ENCODE results near the gene FUCA2. TPM values are rescaled to one million over a fixed set of nuclear protein-coding genes. Genes with fewer than 3 reads are reported as not detected.

Gene FUCA2
- total and polyA plus RNA-seq, 2 experiments from 2014 or later: 31.8 to 33.4 TPM

DNA sequence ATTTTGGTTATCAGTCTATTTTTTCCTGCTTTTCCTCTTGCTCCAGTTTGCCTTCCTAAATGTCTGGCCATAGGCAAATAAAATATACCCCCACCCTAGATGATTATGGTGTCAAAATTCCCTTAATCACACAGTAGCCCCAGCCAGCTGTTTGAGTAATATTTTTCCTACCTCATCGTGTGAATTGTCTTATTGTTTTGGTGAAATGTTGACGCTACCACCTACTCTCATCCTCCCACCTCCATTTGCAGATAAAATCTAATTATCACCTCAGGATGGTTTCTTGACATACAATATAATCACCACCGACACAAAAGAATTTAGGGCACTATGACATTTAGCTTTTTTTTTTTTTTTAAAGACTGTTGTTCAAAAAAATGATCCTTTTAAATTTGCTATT, 44.1 kb upstream of the FUCA2 start (continued):
- TF ChIP-seq, protein P1, sequence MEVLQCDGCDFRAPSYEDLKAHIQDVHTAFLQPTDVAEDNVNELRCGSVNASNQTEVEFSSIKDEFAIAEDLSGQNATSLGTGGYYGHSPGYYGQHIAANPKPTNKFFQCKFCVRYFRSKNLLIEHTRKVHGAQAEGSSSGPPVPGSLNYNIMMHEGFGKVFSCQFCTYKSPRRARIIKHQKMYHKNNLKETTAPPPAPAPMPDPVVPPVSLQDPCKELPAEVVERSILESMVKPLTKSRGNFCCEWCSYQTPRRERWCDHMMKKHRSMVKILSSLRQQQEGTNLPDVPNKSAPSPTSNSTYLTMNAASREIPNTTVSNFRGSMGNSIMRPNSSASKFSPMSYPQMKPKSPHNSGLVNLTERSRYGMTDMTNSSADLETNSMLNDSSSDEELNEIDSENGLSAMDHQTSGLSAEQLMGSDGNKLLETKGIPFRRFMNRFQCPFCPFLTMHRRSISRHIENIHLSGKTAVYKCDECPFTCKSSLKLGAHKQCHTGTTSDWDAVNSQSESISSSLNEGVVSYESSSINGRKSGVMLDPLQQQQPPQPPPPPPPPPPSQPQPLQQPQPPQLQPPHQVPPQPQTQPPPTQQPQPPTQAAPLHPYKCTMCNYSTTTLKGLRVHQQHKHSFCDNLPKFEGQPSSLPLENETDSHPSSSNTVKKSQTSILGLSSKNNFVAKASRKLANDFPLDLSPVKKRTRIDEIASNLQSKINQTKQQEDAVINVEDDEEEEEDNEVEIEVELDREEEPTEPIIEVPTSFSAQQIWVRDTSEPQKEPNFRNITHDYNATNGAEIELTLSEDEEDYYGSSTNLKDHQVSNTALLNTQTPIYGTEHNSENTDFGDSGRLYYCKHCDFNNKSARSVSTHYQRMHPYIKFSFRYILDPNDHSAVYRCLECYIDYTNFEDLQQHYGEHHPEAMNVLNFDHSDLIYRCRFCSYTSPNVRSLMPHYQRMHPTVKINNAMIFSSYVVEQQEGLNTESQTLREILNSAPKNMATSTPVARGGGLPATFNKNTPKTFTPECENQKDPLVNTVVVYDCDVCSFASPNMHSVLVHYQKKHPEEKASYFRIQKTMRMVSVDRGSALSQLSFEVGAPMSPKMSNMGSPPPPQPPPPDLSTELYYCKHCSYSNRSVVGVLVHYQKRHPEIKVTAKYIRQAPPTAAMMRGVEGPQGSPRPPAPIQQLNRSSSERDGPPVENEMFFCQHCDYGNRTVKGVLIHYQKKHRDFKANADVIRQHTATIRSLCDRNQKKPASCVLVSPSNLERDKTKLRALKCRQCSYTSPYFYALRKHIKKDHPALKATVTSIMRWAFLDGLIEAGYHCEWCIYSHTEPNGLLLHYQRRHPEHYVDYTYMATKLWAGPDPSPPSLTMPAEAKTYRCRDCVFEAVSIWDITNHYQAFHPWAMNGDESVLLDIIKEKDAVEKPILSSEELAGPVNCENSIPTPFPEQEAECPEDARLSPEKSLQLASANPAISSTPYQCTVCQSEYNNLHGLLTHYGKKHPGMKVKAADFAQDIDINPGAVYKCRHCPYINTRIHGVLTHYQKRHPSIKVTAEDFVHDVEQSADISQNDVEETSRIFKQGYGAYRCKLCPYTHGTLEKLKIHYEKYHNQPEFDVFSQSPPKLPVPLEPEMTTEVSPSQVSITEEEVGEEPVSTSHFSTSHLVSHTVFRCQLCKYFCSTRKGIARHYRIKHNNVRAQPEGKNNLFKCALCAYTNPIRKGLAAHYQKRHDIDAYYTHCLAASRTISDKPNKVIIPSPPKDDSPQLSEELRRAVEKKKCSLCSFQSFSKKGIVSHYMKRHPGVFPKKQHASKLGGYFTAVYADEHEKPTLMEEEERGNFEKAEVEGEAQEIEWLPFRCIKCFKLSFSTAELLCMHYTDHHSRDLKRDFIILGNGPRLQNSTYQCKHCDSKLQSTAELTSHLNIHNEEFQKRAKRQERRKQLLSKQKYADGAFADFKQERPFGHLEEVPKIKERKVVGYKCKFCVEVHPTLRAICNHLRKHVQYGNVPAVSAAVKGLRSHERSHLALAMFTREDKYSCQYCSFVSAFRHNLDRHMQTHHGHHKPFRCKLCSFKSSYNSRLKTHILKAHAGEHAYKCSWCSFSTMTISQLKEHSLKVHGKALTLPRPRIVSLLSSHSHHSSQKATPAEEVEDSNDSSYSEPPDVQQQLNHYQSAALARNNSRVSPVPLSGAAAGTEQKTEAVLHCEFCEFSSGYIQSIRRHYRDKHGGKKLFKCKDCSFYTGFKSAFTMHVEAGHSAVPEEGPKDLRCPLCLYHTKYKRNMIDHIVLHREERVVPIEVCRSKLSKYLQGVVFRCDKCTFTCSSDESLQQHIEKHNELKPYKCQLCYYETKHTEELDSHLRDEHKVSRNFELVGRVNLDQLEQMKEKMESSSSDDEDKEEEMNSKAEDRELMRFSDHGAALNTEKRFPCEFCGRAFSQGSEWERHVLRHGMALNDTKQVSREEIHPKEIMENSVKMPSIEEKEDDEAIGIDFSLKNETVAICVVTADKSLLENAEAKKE (CRISPR knock-in tag; IDR thresholded peaks at IDR 0.05): no peak
- TF ChIP-seq POLR2AphosphoS5 (IDR thresholded peaks at IDR 0.05; ENCODE audit: low read depth) (no peak), EZH2phosphoT487 (IDR thresholded peaks at IDR 0.05; ENCODE audit: unreplicated experiment) (no peak), NANOG (IDR thresholded peaks at IDR 0.05; ENCODE audit: borderline replicate concordance) (no peak), JUNB (IDR thresholded peaks at IDR 0.05; ENCODE audit: unreplicated experiment) (no peak)
- TF ChIP-seq, protein P2, sequence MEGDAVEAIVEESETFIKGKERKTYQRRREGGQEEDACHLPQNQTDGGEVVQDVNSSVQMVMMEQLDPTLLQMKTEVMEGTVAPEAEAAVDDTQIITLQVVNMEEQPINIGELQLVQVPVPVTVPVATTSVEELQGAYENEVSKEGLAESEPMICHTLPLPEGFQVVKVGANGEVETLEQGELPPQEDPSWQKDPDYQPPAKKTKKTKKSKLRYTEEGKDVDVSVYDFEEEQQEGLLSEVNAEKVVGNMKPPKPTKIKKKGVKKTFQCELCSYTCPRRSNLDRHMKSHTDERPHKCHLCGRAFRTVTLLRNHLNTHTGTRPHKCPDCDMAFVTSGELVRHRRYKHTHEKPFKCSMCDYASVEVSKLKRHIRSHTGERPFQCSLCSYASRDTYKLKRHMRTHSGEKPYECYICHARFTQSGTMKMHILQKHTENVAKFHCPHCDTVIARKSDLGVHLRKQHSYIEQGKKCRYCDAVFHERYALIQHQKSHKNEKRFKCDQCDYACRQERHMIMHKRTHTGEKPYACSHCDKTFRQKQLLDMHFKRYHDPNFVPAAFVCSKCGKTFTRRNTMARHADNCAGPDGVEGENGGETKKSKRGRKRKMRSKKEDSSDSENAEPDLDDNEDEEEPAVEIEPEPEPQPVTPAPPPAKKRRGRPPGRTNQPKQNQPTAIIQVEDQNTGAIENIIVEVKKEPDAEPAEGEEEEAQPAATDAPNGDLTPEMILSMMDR (conservative IDR thresholded peaks at IDR 0.05; ENCODE audit: low read depth in 2 of 2): no peak

GRCh38 chr6:143555071-143555492, 43.6 kb upstream of the FUCA2 start:
- Histone ChIP-seq H4K20me1 (replicated peaks; ENCODE audit: insufficient read depth) (no peaks in the 10 kb centered on the region), H3K4me3 (no peak overlapping the region), H3K4me2 (no peak overlapping the region), H3K9me2 (ENCODE audit: insufficient read depth) (no peaks in the 10 kb centered on the region), H3K27ac (ENCODE audit: low read depth) (no peak overlapping the region), H3K36me3 (ENCODE audit: insufficient read depth) (no peaks in the 10 kb centered on the region), H3F3A (replicated peaks; ENCODE audit: low read depth) (no peaks in the 10 kb centered on the region), H3K4me1 (ENCODE audit: insufficient read depth) (no peaks in the 10 kb centered on the region), H3K79me2 (replicated peaks; ENCODE audit: insufficient read depth) (no peaks in the 10 kb centered on the region), H2AFZ (no peak overlapping the region), H3K27me3 (ENCODE audit: insufficient read depth) (no peaks in the 10 kb centered on the region)
- Mint-ChIP-seq H3K4me3 (no peak overlapping the region), H3K4me1 (no peaks in the 10 kb centered on the region), H3K9me3 (no peaks in the 10 kb centered on the region), H3K36me3 (ENCODE audit: low read depth) (no peaks in the 10 kb centered on the region), H3K27ac (no peak overlapping the region), H3K27me3 (ENCODE audit: insufficient read depth, low read depth, poor library complexity) (no peaks in the 10 kb centered on the region)
- no peak for ATAC-seq
- DNase-seq (ENCODE audit: low spot score): no peak
- TF ChIP-seq, protein P1 (CRISPR knock-in tag; IDR thresholded peaks at IDR 0.05): no peak
- TF ChIP-seq JUNB (IDR thresholded peaks at IDR 0.05; ENCODE audit: unreplicated experiment) (no peak), NANOG (IDR thresholded peaks at IDR 0.05; ENCODE audit: borderline replicate concordance) (no peak), CREB1 (CRISPR knock-in tag; IDR thresholded peaks at IDR 0.05; ENCODE audit: low read depth) (no peak), ZNF114 (CRISPR knock-in tag; IDR thresholded peaks at IDR 0.05) (no peak), STAT1 (IDR thresholded peaks at IDR 0.05; ENCODE audit: unreplicated experiment) (no peak)

All from GM23338 (cell line).